Measurements from ENCODE around the gene KRT32.

KRT32 gene

GRCh38 chr17:41511116-41511515, 43.9 kb upstream of the KRT32 start:
- Histone ChIP-seq H3K36me3 (ENCODE audit: control insufficient read depth, low read length) (no peaks in the 10 kb centered on the region), H3K79me2 (ENCODE audit: control insufficient read depth, low read length) (no peaks in the 10 kb centered on the region), H3K9me3 (ENCODE audit: control insufficient read depth, insufficient read depth, low read length) (no peaks in the 10 kb centered on the region), H3K9me2 (replicated peaks; ENCODE audit: control insufficient read depth, low read length) (no peaks in the 10 kb centered on the region), H3K4me1 (ENCODE audit: control insufficient read depth, low read length) (no peaks in the 10 kb centered on the region), H4K20me1 (ENCODE audit: control insufficient read depth, insufficient read depth, low read depth, low read length) (no peaks in the 10 kb centered on the region), H3F3A (ENCODE audit: control insufficient read depth, insufficient read depth) (no peaks in the 10 kb centered on the region), H3K4me2 (ENCODE audit: low read length) (no peak overlapping the region), H3K27me3 (ENCODE audit: control insufficient read depth, low read length) (no peaks in the 10 kb centered on the region), H3K27ac (ENCODE audit: low read depth, low read length) (no peak overlapping the region), H3K4me3 (ENCODE audit: low read length) (no peak overlapping the region)
- no peak for TF ChIP-seq EZH2phosphoT487 (IDR thresholded peaks at IDR 0.05; ENCODE audit: borderline replicate concordance, low read length)
- TF ChIP-seq CTCF (IDR thresholded peaks at IDR 0.05; ENCODE audit: low read depth, low read length, poor library complexity, severe bottlenecking) = no peak

GRCh38 chr17:41510251-41511065, 43.3 kb upstream of the KRT32 start:
- no peaks in the 10 kb centered on the region for H3K9me2 ChIP-seq (replicated peaks; ENCODE audit: control insufficient read depth, low read length)
- no peaks in the 10 kb centered on the region for H3K4me1 ChIP-seq (ENCODE audit: control insufficient read depth, low read length)
- H3K27me3 ChIP-seq (ENCODE audit: control insufficient read depth, low read length) = no peaks in the 10 kb centered on the region
- TF ChIP-seq CTCF (IDR thresholded peaks at IDR 0.05; ENCODE audit: low read depth, low read length, poor library complexity, severe bottlenecking) (no peak), EZH2phosphoT487 (IDR thresholded peaks at IDR 0.05; ENCODE audit: borderline replicate concordance, low read length) (no peak)
- no peaks in the 10 kb centered on the region for H3K79me2 ChIP-seq (ENCODE audit: control insufficient read depth, low read length)
- H3K4me3 ChIP-seq (ENCODE audit: low read length) = no peak overlapping the region
- no peaks in the 10 kb centered on the region for H3F3A ChIP-seq (ENCODE audit: control insufficient read depth, insufficient read depth)
- no peak overlapping the region for H3K4me2 ChIP-seq (ENCODE audit: low read length)
- no peak overlapping the region for H3K27ac ChIP-seq (ENCODE audit: low read depth, low read length)
- no peaks in the 10 kb centered on the region for H3K36me3 ChIP-seq (ENCODE audit: control insufficient read depth, low read length)
- H4K20me1 ChIP-seq (ENCODE audit: control insufficient read depth, insufficient read depth, low read depth, low read length) = no peaks in the 10 kb centered on the region
- H3K9me3 ChIP-seq (ENCODE audit: control insufficient read depth, insufficient read depth, low read length) = no peaks in the 10 kb centered on the region

GRCh38 chr17:41507315-41507880, 40.2 kb upstream of the KRT32 start:
- no peaks in the 10 kb centered on the region for H3F3A ChIP-seq (ENCODE audit: control insufficient read depth, insufficient read depth)
- H3K27ac ChIP-seq (ENCODE audit: low read depth, low read length) = no peak overlapping the region
- H3K79me2 ChIP-seq (ENCODE audit: control insufficient read depth, low read length) = no peaks in the 10 kb centered on the region
- no peaks in the 10 kb centered on the region for H3K36me3 ChIP-seq (ENCODE audit: control insufficient read depth, low read length)
- no peaks in the 10 kb centered on the region for H3K9me2 ChIP-seq (replicated peaks; ENCODE audit: control insufficient read depth, low read length)
- TF ChIP-seq CTCF (IDR thresholded peaks at IDR 0.05; ENCODE audit: low read depth, low read length, poor library complexity, severe bottlenecking) (no peak), EZH2phosphoT487 (IDR thresholded peaks at IDR 0.05; ENCODE audit: borderline replicate concordance, low read length) (no peak)
- no peaks in the 10 kb centered on the region for H3K9me3 ChIP-seq (ENCODE audit: control insufficient read depth, insufficient read depth, low read length)
- no peak overlapping the region for H3K4me2 ChIP-seq (ENCODE audit: low read length)
- H4K20me1 ChIP-seq (ENCODE audit: control insufficient read depth, insufficient read depth, low read depth, low read length) = no peaks in the 10 kb centered on the region
- H3K4me3 ChIP-seq (ENCODE audit: low read length) = no peak overlapping the region
- no peaks in the 10 kb centered on the region for H3K4me1 ChIP-seq (ENCODE audit: control insufficient read depth, low read length)
- H3K27me3 ChIP-seq (ENCODE audit: control insufficient read depth, low read length) = no peaks in the 10 kb centered on the region
